Endothelial cell of umbilical vein (primary cell): ENCODE measurements around the gene MMP2.

Experiments used
- EZH2 ChIP-seq: IDR thresholded peaks from 2 replicates; pipeline ENCODE4 v1.6.1; 2012; ENCODE audit warnings: borderline replicate concordance, low read depth, mild to moderate bottlenecking, moderate library complexity, low read length, inconsistent platforms; ENCODE audit not compliant: severe bottlenecking
- TF ChIP-seq, protein P1 (sequence below), 2 donors: IDR thresholded peaks; 1 replicate in 1 of 2; 2 replicates in 1 of 2; pipeline ENCODE4 v1.5.1; 2011; ENCODE audit warnings: low read length in 2 of 2, mild to moderate bottlenecking in 2 of 2, moderate library complexity in 2 of 2, control low read depth in 1 of 2, inconsistent platforms in 1 of 2, low read depth in 1 of 2; ENCODE audit not compliant: insufficient read depth in 1 of 2; ENCODE audit errors: extremely low read depth in 1 of 2

DNA sequence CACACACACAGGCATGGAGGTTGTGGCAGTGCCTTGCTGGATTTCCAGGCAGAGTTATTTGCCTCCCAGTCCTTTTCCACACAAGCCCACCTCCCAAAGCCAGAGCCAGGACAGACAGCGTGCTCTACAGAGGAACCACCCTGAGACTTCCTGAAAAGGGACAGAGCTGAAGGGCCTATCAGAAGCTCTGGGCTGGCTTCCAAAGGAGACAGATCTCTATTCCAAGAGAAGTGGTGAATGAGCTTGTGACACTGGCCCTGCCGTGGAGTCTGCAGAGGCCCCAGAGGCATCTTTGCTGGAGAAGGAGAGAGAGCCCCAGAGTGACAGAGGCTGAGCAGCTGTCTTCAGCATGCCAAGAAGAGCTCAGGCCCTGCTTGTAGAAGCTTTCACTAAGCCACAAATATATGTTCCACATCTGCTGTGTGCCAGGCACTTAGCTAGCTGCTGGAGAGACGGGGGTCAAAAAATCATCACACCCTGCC is 21.6 kb downstream of the MMP2 start:
- no peak for TF ChIP-seq EZH2
- TF ChIP-seq, protein P1, sequence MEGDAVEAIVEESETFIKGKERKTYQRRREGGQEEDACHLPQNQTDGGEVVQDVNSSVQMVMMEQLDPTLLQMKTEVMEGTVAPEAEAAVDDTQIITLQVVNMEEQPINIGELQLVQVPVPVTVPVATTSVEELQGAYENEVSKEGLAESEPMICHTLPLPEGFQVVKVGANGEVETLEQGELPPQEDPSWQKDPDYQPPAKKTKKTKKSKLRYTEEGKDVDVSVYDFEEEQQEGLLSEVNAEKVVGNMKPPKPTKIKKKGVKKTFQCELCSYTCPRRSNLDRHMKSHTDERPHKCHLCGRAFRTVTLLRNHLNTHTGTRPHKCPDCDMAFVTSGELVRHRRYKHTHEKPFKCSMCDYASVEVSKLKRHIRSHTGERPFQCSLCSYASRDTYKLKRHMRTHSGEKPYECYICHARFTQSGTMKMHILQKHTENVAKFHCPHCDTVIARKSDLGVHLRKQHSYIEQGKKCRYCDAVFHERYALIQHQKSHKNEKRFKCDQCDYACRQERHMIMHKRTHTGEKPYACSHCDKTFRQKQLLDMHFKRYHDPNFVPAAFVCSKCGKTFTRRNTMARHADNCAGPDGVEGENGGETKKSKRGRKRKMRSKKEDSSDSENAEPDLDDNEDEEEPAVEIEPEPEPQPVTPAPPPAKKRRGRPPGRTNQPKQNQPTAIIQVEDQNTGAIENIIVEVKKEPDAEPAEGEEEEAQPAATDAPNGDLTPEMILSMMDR (IDR thresholded peaks at IDR 0.05; ENCODE audit: extremely low read depth in 1 of 2, insufficient read depth in 1 of 2, low read depth in 1 of 2, low read length in 2 of 2) = no peak
